GM12873 (cell line): ENCODE measurements around the gene PRKCA.

Experiments used
- CTCF ChIP-seq: IDR thresholded peaks from 2 replicates; pipeline ENCODE4 v1.5.1; 2012; ENCODE audit warnings: low read depth, mild to moderate bottlenecking, moderate library complexity, low read length, control low read depth; ENCODE audit not compliant: insufficient read depth; ENCODE audit errors: missing control alignments

The PRKCA gene

GRCh38 chr17:66343531-66344078 is 41.2 kb downstream of the PRKCA start:
- no peak for TF ChIP-seq CTCF

GRCh38 chr17:66344473-66344872 is 42.1 kb downstream of the PRKCA start:
- TF ChIP-seq CTCF: no peak

GRCh38 chr17:66345264-66345663 is 42.9 kb downstream of the PRKCA start:
- no peak for TF ChIP-seq CTCF

- no peak for TF ChIP-seq CTCF
These were observed 45.5 kb downstream of the PRKCA start for GRCh38 chr17:66347661-66348514.

GRCh38 chr17:66348584-66349165 is 46.3 kb downstream of the PRKCA start:
- TF ChIP-seq CTCF: no peak

- no peak for TF ChIP-seq CTCF
These were observed 47.3 kb downstream of the PRKCA start for GRCh38 chr17:66349521-66350254.

- TF ChIP-seq CTCF: no peak
These were observed 48.6 kb downstream of the PRKCA start for GRCh38 chr17:66351033-66351432.
